ENCODE data around the gene TPSAB1. TPM values are rescaled to one million over a fixed set of nuclear protein-coding genes. Genes with fewer than 3 reads are reported as not detected.

TPSAB1 gene
- polyA plus RNA-seq, 1 experiment = not detected

Other genes with a start within 250 kb of the TPSAB1 start
- gene SSTR5, start 168.0 kb upstream of the TPSAB1 start, polyA plus RNA-seq (2011; rRNA removed) = not detected in 2 replicates
- not detected in 2 replicates for gene C1QTNF8, start 144.5 kb upstream of the TPSAB1 start, polyA plus RNA-seq (2011; rRNA removed)
- gene CACNA1H, start 87.6 kb upstream of the TPSAB1 start, polyA plus RNA-seq (2011; rRNA removed) = 0.20 and 0.37 TPM in 2 replicates
- gene TPSG1, start 15.4 kb upstream of the TPSAB1 start, polyA plus RNA-seq (2011; rRNA removed) = not detected in 2 replicates
- gene TPSB2, start 10.5 kb upstream of the TPSAB1 start, polyA plus RNA-seq (2011; rRNA removed) = not detected in 2 replicates
- not detected in 2 replicates for gene TPSD1, start 15.4 kb downstream of the TPSAB1 start, polyA plus RNA-seq (2011; rRNA removed)
- 81.2 and 138 TPM in 2 replicates for gene UBE2I, start 68.9 kb downstream of the TPSAB1 start, polyA plus RNA-seq (2011; rRNA removed)
- 0.29 and 0.33 TPM in 2 replicates for gene BAIAP3, start 92.9 kb downstream of the TPSAB1 start, polyA plus RNA-seq (2011; rRNA removed)
- 43.1 and 52.3 TPM in 2 replicates for gene TSR3, start 111.2 kb downstream of the TPSAB1 start, polyA plus RNA-seq (2011; rRNA removed)
- gene GNPTG, start 111.2 kb downstream of the TPSAB1 start, polyA plus RNA-seq (2011; rRNA removed) = 74.1 and 113 TPM in 2 replicates
- gene UNKL, start 174.0 kb downstream of the TPSAB1 start, polyA plus RNA-seq (2011; rRNA removed) = 7.9 and 15.4 TPM in 2 replicates
- 13.3 and 19.3 TPM in 2 replicates for gene UQCC4, start 180.0 kb downstream of the TPSAB1 start, polyA plus RNA-seq (2011; rRNA removed)
- gene PERCC1, start 190.4 kb downstream of the TPSAB1 start, polyA plus RNA-seq (2011; rRNA removed) = not detected in 2 replicates
- gene CCDC154, start 203.9 kb downstream of the TPSAB1 start, polyA plus RNA-seq (2011; rRNA removed) = 0.04 and 0.23 TPM in 2 replicates
- 19.6 and 36.4 TPM in 2 replicates for gene CLCN7, start 234.3 kb downstream of the TPSAB1 start, polyA plus RNA-seq (2011; rRNA removed)
- gene PTX4, start 248.2 kb downstream of the TPSAB1 start, polyA plus RNA-seq (2011; rRNA removed) = not detected in 2 replicates